Medulla oblongata (tissue), 1 donor: ENCODE data around the gene ATPAF2.
A peak's percentile ranks its signal among the peaks of the same experiment; 100 is the strongest.

Experiments
- DNase-seq: peaks from one replicate; pipeline ENCODE4 v3.0.0-alpha.2; 2015; ENCODE audit errors: extremely low spot score

The ATPAF2 gene

DNA sequence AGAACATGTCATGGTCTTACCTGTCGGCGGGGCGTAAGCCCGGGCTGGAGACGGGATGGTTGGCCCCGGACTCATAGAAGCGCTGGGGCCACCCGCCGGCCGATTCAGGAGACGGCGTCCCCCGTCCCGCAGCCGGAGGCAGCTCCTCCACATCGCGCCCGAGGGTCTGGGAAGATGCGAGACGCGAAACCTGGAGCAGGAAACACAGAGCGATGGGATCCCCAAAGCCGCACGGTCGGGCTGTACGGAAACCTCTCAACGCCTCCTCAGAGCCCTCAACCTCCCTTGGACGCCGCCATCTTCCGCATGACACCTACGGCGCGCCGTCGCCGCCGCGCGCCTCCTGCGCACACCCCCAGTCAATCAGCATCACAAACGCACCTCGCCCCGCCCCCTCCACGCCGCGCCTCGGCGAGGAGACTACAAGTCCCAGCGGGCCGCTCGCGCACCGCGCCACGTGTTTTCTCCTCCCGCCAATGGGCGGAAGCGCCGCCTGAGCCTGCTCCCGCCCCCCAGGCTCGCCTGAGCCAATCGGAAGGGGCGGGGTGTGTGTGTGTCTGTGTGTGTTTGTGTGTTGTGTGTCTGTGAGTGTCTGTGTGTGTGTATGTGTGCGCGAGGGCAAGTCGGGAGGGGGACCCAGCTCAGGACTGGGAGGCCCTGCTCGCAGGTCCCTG lies at the start of gene ATPAF2, which contains the start of gene GID4:
Gene ATPAF2, minus strand, starts transcription at position 308 of the 674 bp plus-strand sequence. Its CDS starts 155 bp downstream, at position 153.
Gene GID4, plus strand, starts transcription at position 548 of the 674 bp plus-strand sequence. Its CDS starts 57 bp downstream, at position 605.
- DNase-seq, result peak; percentile 99

DNA sequence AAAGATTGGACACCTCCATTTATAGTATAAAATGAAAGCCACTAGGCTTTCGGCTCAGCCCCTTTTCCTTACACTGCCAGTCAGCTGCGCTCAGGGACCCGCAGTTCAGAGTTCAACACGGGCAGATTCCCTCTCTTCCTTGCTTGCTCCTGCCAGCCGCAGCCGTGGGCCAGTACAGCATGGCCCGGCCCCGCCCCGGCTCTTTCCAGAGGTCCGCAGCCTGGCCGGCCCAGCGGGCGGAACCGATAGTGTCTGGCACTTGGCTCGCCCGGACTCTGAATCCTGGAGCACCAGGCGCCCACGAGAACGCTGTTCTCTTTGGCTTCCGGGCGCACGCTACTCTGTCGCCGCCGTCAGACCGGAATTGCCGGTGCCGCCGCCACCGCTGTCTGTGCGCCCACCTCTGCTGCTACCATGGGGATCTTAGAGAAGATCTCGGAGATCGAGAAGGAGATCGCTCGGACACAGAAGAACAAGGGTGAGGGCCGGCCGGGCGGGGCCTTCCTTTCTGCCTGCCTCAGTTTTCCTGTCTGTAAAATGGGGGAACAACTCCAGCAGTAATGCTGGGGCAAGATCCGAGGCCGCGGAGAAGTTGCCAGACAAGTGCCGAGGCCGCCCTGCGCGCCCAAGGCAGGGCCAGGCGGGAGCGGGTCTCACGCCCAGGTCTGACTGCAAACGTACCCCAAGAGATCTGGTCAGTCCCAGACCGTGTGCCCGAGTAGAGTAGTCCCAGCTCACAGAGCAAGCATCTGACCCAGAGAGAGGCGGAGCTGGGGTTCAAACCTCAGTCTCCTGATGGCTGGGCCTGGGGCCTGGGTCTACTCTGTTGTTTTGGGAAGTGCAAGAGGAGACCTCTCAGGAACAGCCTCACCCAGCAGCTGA lies 48.9 kb upstream of the ATPAF2 start, which contains the start of gene DRG2:
Gene DRG2, plus strand, starts transcription at position 339 of the 882 bp plus-strand sequence. Its CDS starts 76 bp downstream, at position 415.
- peak; percentile 88 for DNase-seq

DNA sequence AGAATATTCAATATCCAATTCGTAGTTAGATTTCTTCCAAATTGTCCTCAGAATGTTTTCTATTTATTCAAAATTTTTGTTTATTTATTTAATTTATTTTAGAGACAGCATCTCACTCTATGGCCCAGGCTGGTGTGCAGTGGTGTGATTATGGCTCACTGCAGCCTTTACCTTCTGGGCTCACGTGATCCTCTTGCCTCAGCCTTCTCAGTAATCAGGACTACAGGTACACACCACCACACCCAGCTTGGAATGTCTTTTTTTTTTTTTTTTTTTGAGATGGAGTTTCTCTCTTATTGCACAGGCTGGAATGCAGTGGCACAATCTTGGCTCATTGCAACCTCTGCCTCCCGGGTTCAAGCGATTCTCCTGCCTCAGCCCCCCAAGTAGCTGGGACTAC lies 45.3 kb upstream of the ATPAF2 start:
- DNase-seq, result no peak

DNA sequence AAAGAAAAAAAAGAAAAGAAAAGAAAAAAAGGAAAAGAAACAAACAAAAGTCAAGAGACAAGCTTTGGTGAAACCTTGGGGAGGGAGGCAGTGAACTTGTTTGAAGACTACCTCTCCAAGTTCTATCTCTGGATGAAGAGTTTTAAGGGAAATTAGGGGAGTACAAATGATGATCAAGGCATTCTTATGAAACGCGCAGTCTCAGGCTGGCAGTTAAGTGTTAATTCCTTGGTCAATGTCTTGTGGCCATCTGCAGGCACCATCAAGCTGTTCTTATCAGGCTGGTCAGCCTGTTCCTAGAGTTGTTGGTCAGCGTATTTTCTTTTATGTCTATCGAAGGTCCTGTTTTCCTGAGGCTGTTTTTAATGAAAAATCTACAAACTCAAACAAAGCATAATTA lies 40.6 kb upstream of the ATPAF2 start:
- DNase-seq, result no peak

DNA sequence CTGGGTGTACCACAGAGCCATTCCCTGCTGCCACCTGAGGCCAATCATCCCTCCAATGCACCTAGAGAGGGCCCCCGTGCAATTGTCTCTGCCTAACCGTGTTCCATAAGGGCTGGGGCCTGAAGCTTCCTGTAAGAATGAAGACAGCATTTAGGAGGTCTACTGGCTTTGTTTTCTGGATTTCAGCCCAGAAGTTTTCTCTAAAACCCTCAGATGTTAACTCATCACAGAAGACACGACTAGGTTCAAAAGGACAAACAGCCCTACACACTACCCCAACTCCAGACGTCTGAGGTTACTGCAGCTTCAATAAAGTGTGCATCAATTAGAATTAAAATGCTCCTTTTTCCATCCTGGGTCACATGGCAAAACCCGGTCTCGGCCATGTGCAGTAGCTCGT lies 38.0 kb upstream of the ATPAF2 start:
- DNase-seq, result no peak

DNA sequence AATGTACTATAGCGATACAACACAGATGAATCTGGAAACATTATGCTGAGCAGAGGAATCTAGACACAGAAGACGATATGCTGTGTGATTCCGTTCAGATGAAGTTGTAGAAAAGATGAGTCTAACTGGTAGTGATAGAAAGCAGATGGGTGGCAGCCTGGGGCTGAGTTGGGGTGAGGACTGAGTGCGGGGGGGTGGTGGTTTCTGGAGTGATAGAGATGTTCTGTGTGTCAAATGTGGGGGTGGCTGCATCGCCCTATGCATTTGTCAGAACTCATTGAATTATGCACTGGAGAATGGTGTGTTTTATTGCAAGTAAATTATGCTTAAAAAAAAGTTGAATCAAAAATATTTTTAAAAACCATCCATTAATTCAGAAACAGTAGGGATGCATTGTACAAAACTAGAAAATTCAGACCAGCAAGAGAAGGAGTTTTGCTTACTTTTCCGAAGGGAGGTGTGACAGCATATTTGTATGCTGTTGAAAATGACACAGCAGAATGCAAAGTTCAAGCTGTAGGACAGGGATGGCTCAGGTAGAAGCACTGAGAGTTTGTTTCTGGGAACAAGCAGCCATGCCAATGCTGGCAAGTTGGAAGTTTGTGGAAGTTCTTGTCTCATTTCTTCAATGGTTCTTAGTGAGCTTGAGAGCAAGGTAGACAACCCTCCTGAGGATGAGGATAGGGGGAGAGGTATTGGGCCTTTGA lies 35.8 kb upstream of the ATPAF2 start:
- no peak for DNase-seq

DNA sequence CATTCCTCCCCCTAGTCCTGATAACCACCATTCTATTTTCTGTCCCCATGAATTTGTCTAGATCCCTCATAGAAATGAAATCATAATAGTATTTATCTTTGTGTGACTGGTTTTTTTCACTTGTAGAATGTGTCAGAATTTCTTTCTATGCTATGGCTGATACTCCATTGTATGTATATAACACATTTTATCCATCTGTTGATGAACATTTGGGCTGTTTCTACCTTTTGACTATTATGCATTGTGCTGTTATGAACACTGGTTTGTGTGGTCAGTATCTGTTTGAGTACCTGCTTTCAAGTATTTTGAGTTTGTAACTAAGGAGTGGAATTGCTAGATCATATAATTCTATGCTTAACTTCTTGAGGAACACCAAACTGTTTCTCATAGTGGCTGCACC lies 32.8 kb upstream of the ATPAF2 start:
- no peak for DNase-seq

DNA sequence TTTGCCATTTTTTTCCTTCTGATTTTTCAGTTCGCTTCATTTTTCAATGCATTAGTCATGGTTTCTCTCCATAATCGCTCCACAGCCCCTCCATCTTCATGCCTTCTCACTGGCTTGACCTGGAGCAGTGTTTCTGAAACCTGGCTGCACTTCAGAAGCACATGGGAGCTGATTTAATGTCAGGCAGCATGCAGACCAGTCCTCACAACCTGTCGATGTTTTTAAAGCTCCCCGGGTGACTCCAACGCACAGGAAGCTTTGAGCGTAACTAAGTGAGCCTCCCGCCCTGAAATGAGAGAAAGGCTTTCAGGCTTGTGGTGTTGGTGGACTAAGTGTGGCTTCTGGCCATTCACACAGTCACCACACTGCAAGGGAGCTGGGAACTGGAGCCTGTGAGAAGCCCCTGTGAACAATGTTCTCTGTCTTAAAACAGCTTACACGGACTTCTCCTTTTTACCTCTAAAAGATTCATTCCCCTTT lies 31.9 kb upstream of the ATPAF2 start:
- peak; percentile 12 for DNase-seq

DNA sequence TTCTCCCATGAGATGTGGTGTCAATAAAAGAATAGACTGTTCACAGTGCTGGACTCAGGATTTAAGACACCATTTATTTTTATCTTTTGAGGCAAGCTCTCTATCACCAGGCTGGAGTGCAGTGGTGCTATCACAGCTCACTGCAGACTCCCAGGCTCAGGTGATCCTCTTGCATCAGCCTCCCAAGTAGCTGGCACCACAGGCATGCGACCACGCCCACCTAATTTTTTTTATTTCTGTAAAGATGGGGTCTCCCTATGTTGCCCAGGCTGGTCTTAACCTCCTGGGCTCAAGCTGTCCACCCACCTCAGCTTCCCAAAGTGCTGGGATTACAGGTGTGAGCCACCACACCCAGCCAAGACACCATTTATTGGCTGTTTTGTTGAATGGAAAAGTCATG lies 30.1 kb upstream of the ATPAF2 start:
- no peak for DNase-seq

DNA sequence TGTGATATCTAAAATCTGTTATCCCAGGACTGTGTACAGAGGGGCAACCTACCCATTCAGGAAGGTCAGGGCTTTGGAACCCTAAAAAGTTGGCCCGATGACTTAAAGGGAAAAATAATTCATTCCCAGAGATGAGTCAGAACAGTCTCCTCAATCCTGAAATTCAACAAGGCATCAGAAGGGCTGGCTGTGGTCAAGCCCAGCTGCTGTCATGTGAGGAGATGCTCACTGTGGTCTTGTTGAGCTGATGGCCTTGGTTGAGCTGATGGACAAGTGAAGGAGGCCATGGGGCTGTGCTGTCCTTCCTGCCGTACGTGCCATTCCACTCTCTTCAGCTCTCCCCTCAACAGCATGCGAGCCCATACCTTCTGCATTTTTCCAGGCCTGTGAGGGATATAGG lies 27.9 kb upstream of the ATPAF2 start:
- DNase-seq, result no peak

DNA sequence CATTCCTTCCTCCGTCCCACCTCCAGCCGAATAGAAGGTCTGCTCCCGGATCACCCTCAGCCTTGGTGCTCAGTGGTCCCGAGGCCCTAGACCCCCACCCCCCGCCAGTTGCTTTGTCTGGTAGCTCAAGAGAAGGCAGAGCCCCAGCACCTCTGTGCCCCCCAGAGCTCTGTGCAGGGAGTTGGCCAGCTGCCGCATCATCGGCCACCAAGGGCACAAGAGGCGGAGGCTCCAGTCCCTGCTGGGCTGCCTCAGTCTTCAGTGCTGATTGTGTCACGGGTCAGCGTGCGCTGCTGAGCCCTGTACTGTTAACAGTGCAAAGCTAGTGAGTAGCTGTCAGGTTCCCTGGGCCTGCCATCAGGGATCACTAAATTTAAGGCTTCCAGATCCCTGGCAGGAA lies 26.6 kb upstream of the ATPAF2 start:
- no peak for DNase-seq

DNA sequence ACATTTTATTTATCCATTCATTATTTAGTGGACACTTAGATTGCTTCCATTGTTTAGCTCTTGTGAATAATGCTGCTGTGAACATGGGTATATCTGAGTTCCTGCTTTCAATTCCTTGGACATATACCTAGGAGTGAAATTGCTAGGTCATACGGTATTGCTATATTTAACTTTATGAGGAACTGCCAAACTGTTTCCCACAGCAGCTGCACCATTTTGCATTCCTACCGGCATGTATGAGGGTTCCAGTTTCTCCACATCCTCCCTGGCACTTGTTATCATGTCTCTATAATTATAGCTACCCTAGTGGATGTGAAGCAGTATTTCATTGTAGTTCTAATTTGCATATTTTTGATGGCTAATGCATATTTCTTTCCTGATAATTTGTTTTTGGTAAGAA lies 25.1 kb upstream of the ATPAF2 start:
- no peak for DNase-seq

DNA sequence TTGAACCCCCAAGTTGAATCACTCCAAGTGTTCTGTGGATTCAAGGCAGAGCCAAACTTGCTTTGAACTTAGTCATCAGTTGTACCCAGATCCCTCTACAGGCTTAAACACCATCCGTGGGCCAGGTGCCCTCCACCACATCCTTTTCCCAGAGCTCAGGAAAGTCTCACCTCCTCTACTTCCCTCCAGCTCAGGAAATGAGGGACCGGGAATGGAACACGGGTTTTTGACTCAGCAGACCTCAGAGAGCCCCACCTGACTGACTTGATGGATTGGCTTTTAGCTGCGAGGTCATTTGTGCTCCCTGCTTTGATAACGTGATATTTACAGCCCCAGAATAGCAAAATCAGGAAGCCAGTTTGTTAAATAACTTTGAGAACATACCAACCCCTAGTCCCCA lies 20.3 kb upstream of the ATPAF2 start:
- no peak for DNase-seq

DNA sequence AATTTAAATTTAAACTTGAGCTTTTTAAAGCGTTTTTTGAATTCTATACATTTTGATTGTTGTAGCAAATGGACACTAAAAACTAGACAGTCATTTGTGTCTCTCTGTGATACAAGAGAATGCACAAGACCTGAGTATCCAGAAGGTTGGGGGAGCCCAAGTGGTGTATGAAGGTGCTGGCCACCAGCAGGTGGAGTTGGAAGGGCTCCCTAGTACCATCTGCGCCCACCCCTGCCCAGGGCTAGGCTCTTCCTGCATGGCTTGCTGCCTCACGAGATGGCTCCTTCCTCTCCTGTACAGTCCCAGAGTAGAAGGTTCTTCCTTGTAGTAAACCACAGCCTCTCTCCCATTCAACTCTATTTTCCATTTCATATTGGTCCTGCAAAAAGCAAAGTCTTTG lies 17.2 kb upstream of the ATPAF2 start:
- no peak for DNase-seq

DNA sequence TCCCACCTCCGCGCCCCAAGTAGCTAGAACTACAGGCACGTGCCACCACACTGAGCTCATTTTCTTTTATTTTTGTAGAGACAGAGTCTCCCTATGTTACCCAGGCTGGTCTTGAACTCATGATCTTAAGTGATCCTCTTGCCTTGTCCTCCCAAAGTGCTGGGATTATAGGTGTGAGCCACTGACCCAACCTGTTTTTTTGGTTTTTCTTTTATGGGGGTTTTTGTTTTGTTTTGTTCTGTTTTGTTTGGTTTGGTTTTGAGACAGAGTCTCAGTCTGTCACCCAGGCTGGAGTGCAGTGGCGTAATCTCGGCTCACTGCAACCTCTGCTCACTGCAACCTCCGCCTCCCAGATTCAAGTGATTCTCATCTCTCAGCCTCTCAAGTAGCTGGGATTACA lies 16.6 kb upstream of the ATPAF2 start:
- DNase-seq, result no peak

DNA sequence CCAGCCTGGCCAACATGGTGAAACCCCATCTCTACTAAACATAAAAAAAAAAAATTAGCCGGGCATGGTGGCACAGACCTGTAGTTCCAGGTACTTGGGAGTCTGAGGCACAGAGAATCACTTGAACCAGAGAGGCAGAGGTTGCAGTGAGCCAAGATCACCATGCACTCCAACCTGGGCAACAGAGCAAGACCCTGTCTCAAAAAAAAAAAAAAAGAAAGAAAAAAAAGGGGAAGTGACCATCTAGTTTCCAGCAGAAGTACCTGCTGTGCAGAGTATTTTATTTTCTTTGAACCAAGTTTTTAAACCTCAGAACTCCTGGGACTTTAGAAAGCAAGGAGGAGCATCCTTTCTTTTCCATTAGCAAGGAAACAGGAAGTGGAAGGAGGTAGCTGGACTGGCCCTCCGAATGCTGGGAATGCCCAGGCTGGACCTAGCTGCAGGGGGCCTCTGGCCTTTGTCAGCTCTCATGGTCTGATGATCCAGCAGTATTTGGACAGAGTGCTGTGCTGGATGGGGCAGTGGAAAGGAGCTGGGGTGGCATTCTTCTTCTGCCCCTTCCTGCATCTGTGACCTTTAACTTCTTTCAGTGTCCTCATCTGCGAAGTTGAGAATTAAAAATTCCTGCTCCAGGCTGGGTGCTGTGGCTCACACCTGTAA lies 6.9 kb upstream of the ATPAF2 start:
- no peak for DNase-seq

DNA sequence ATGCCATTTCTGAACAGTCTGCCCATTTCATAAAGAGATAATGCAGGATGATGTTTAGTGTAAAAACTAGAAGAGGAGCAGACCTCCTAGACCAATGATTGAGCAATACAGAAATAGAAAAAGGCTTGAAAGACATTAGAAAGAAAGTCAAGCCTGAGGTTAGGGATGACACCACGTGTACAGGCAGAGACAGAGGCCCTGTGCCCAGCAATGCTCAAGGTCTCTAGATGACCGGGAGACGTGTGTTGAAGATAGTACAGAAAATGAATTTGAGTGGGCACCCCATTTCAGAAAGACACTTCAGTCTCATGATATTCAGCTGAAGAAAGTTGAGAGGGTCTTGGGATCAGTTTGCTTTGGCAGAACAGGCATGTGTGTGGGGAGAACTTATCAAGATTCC lies 5.6 kb upstream of the ATPAF2 start:
- DNase-seq, result no peak

DNA sequence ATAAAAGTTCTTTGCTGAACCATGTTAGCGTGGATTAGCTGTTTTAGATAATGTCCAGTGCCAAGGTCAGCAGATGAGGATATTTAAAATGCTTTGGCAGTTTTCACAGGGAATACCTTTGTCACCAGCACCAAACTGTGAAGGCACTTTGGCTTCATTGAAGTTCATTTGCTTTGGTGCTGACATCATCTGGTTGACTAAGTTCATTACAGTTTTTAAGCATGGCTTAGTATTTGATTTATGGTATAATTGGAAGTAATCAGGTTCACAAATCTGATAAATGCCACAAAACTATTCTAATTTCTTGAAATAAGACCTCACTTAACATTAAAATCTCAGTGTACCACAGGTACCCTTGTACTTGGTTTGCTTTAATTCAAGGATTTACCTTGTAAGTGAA lies 4.5 kb upstream of the ATPAF2 start:
- DNase-seq, result no peak

DNA sequence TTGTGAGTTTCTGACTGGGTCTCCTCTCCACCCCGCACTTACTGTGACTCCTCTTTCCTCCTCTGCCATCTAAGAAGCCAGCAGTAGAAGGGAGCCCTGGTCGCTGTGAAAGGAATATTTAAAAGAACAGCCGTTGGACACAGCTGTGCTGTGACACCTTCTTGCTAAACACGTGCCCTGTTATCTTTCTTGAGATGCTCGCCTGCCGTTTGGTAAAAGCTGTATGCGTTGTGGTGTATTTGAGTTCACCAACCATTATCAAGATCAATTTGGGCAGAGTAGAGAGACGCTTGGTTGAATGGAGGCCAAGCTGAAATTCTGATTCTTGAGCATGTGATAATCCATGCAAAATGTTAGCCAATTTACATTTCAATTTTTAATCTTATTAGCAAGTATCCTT lies 4.0 kb upstream of the ATPAF2 start:
- no peak for DNase-seq

DNA sequence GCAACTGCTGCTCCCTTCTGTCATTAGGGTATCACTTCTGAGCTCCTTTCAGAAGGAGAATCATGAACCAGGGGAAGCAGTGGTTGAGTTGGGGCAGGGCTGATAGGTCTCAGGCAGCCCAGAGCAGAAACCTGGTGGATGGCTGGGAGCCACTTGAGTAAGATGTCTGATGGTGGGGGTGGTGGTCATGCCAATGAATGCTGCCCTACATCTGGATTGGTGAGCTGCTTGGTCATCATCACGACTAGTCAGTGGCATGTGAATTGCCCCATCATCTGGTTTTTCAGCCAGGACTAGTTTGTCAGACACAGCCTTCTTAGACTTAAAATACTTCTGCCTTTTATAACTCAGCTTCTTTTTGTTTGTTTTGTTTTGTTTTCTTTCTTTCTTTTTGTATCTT lies 2.8 kb upstream of the ATPAF2 start:
- no peak for DNase-seq

DNA sequence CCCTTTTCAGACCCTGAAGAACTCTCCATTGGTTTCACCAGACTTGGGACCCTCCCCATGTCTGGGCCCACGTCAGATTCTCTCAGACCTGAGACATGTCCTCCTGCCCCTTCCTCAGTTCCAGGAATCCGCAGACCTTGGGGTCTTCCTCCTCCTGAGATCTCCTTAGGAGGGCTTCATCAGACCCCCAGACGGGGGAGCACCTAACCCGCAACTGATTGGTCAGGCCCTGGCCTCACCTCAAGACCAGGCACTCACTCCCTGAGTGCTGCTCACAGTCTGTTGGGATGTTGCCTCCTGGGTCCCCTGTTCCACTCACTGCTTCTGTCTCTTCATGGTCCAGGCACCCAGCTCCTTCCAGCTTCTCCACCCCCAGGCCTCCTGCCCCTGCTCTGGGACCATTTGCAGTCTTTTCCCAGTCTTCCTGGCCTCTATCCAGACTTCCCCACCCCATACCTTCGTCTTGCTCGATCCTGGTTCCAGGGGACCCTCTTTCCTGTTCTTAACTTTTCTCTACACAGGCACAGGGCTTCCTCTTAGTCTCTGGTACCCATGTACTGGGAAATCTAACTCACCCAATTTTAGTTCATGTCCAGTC lies 1.4 kb upstream of the ATPAF2 start:
- no peak for DNase-seq
